NCI-H526 (cell line): Measurements from ENCODE around the gene GPS1.

ENCODE experiments used
- DNase-seq, 2 experiments: peaks; one replicate each; lab custom pipeline; 2025; lab: John Stamatoyannopoulos, UW

Gene GPS1

GRCh38 chr17:82079001-82079677, 27.4 kb downstream of the GPS1 start:
- DNase-seq = no peak

- DNase-seq = no peak
These were observed 28.5 kb downstream of the GPS1 start for GRCh38 chr17:82080048-82080788.

GRCh38 chr17:82080789-82081464, 29.2 kb downstream of the GPS1 start:
- DNase-seq = no peak

- DNase-seq = no peak
These were observed 29.8 kb downstream of the GPS1 start for GRCh38 chr17:82081546-82081945.

- DNase-seq = no peak
These were observed 30.3 kb downstream of the GPS1 start for GRCh38 chr17:82081966-82082365.

GRCh38 chr17:82082456-82082855, 30.8 kb downstream of the GPS1 start:
- no peak for DNase-seq

GRCh38 chr17:82083009-82083408, 31.3 kb downstream of the GPS1 start:
- DNase-seq = no peak

- DNase-seq = no peak
These were observed 32.0 kb downstream of the GPS1 start for GRCh38 chr17:82083533-82084359.

- DNase-seq = no peak
These were observed 32.8 kb downstream of the GPS1 start for GRCh38 chr17:82084373-82085030.

GRCh38 chr17:82085031-82085861, 33.5 kb downstream of the GPS1 start:
- DNase-seq = no peak

GRCh38 chr17:82085931-82086764, 34.5 kb downstream of the GPS1 start:
- no peak for DNase-seq

- DNase-seq = no peak
These were observed 35.5 kb downstream of the GPS1 start for GRCh38 chr17:82086941-82087906.

GRCh38 chr17:82087961-82088837, 36.5 kb downstream of the GPS1 start:
- DNase-seq = no peak

GRCh38 chr17:82088838-82089722, 37.4 kb downstream of the GPS1 start:
- no peak for DNase-seq

- no peak for DNase-seq
These were observed 38.2 kb downstream of the GPS1 start for GRCh38 chr17:82089723-82090548.
